HG02943 (cell line): ENCODE measurements around the gene ALDH1A3.

ENCODE experiments used
- ATAC-seq: cut with Tn5 transposase; IDR thresholded peaks from one replicate; pipeline ENCODE4 v1.9.1; 2021; ENCODE audit warnings: mild to moderate bottlenecking, low read depth, moderate library complexity; ENCODE audit not compliant: unreplicated experiment

Gene ALDH1A3

GRCh38 chr15:100858294-100858693 is 21.3 kb upstream of the ALDH1A3 start:
- no peak for ATAC-seq

GRCh38 chr15:100859970-100860828 is 19.4 kb upstream of the ALDH1A3 start:
- ATAC-seq: no peak

GRCh38 chr15:100860829-100861510 is 18.7 kb upstream of the ALDH1A3 start:
- no peak for ATAC-seq

- no peak for ATAC-seq
Measured at GRCh38 chr15:100861511-100861991, 18.1 kb upstream of the ALDH1A3 start.

- no peak for ATAC-seq
Measured at GRCh38 chr15:100862162-100862561, 17.5 kb upstream of the ALDH1A3 start.

- ATAC-seq: no peak
Measured at GRCh38 chr15:100863075-100863795, 16.4 kb upstream of the ALDH1A3 start.

- no peak for ATAC-seq
Measured at GRCh38 chr15:100863796-100864267, 15.8 kb upstream of the ALDH1A3 start.

GRCh38 chr15:100866386-100867330 is 13.0 kb upstream of the ALDH1A3 start:
- ATAC-seq: no peak

GRCh38 chr15:100867433-100867832 is 12.2 kb upstream of the ALDH1A3 start:
- ATAC-seq: no peak

GRCh38 chr15:100869151-100869999 is 10.3 kb upstream of the ALDH1A3 start:
- no peak for ATAC-seq

GRCh38 chr15:100873029-100873677 is 6.5 kb upstream of the ALDH1A3 start:
- no peak for ATAC-seq

- no peak for ATAC-seq
Measured at GRCh38 chr15:100875495-100875894, 4.1 kb upstream of the ALDH1A3 start.

GRCh38 chr15:100875976-100876375 is 3.7 kb upstream of the ALDH1A3 start:
- no peak for ATAC-seq

GRCh38 chr15:100877551-100877950 is 2.1 kb upstream of the ALDH1A3 start:
- ATAC-seq: no peak

- ATAC-seq: no peak
Measured at GRCh38 chr15:100878130-100878529, 1.5 kb upstream of the ALDH1A3 start.

GRCh38 chr15:100878648-100879047 is 983 bp upstream of the ALDH1A3 start:
- no peak for ATAC-seq

GRCh38 chr15:100879061-100879463 is 569 bp upstream of the ALDH1A3 start:
- no peak for ATAC-seq

- ATAC-seq: no peak
Measured at GRCh38 chr15:100880139-100880896, 687 bp downstream of the ALDH1A3 start.
